GM19240 (cell line): ENCODE measurements around the gene NR6A1.

Source experiments
- DNase-seq: peaks from one replicate; pipeline ENCODE4 v3.0.0; 2011; ENCODE audit warnings: low spot score; ENCODE audit not compliant: insufficient read length

NR6A1 gene

DNA sequence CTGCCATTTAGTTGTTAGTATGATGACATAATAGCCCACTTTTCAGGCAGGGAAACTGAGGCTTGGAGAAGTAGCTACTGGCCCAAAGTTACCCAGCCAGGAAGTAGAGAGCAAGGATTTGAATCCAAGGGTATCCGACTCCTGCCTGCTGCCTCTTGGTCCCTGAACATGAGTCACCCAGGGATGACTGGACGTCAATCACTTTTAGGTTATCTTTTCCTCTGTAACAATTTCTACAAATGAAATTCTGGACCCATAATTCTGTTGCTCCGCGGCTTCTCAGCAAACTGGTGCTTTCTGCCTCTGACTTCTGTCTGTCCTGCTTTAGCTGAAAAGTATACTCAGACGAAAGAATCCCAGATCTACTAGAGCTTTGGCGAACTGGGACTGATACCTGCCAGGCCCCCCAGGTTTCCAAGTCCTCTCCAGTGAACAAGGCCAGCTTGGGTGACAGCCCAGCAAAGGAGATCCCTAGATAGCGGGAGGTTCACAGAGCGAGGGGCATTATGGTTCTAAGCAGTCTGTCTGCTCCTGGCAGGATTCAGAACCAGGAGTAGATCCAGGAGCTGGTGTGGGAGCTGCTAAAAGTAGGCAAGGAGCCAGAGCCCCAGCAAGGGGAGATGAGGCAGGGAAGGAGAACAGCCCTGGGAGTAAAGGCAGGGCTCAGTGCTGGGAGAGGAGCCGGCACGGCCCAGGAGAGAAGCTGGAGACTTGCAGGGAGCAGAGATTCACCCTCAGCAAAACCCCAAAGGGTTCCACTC, 26.4 kb upstream of the NR6A1 start:
- no peak for DNase-seq

DNA sequence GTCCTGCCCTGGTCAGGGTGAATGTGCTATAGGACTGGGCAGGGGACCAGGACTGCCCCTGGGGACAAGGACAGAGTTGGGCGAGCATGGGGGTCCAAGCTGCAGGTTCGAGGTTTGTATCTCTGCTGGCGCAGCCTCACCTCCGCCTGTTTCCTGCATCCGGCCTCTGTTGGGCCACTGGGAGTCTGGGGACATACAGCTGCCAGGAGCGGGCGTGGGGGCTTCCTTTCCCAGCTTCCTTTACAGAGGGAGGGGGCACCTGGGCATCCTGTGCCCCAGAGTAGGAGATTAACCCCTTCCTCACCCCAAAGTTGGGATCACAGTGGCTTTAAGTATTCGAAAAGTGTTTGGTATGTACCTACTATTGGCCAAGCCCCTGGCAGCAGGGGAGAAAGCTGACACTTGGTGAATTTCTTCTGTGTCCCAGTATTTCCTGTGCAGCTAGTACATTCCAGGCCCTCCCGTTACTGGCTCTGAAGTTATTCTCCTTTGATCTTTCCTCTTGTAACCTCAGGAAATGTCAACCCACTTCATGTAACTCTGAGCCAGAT, 24.8 kb upstream of the NR6A1 start:
- DNase-seq: no peak

DNA sequence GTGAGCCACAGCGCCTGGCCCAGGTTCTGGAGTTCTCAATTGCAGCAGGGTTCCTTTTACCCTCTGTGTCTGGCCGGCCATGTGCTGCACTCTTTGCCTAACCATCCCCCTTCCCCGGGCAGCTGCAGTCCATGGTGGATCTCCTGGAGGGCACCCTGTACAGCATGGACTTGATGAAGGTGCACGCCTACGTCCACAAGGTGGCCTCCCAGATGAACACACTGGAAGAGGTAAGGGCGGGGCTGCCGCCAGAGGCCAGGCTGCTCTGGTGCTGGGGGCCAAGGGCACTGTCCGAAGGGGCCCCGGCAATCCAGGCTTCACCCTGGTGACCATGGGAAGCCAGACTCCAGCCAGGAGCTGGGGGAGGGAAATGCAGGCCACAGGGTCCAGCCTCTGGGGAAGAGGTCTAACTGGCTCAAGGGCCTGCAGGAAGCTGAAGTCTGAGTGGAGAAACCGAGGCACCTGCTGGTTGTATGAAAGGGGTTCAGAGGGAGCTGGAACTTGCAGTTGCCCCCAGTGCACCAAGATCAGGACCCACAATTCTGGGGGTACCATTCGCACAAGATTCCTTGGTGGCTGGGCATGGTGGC, 23.9 kb upstream of the NR6A1 start:
- DNase-seq: no peak

DNA sequence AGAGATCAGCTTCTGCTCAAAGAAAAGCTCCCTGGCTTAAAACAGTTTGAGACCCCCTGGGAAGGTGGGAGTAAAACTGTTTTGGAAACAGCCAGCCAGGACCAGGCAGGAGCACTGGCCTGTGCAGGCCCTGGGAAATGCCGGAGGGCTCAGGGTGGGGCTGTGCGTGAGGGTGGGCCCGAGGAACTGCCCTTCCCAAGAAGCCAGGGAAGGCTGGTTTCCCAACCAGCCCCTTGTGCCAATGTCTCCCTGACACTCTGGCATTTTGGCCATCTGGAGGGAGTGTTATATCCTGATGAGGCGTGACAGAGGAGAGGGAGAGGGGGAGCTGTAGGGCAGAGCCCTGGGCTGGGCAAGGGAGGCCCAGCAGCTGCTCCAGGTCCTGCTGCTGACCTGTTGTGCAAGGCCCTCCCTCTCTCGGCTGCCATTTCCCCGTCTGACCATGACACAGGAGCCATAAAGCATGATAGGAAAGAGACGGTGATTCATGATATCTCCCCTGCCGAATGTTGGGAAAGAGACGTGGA, 22.0 kb upstream of the NR6A1 start:
- no peak for DNase-seq

DNA sequence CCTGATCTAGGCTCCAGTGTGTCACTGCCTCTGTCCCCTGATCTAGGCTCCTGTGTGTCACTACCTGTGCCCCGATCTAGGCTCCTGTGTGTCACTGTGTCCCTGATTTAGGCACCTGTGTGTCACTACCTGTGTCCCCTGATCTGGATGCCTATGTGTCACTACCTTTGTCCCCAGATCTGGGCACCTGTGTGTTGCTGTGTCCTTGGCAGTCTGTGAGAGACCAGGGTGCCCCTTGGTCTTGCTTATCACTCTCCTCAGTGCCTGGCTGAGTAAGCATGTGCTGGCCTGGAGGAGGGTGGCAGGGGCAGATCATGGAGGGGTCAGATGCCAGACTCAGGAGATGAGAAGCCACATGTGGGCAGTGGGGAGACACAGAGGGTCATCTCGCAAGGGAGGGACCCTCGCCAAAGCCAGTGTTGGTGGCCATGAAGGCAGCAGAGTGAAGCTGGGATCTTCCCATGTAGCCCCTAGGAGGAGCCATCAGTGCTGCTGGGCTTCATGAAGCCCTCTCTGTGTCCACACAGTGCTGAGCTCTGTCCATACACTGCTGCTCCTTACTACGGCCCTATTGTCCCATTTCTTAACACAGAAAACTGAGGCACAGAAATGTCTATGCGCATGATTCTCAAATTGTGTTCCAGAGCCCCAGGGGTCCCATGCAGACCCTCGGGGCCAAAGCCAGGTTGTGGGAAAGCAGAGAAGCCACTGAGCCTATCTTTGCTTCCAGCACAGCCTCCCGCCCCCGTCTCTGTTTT, 21.3 kb upstream of the NR6A1 start:
- DNase-seq: no peak

DNA sequence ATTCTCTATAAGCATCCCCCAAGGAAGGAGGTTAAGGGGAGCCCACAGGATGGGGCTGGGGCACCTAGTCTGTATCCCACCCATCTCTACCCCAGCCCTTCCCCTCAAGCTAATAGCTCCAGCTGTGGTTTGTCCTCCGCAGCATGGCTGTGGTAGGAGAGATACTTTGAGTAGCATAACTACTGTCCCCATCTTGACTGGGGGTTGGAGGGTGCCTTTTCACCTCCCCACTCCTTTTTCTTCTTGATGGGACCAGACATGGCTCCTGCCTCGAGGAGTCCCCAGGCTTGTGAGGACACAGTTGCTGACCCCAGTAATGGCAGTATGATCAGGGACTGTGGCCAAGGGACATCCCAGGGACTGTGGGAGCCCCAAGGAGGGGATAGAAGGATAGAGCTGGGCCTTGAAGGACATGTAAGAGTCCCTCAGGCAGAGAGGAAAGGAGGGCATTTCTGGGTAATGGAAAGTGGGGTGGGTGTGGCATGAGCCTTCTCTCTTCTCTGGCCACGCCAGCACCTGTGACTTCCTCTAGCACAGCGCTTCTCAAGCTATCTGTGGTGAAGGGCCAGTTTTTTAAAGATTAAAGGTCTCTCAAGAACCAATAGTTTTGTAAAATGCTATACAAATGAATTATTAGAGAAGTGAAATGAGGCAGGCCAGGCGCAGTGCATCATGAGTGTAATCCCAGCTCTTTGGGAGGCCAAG, 19.8 kb upstream of the NR6A1 start:
- DNase-seq: no peak

DNA sequence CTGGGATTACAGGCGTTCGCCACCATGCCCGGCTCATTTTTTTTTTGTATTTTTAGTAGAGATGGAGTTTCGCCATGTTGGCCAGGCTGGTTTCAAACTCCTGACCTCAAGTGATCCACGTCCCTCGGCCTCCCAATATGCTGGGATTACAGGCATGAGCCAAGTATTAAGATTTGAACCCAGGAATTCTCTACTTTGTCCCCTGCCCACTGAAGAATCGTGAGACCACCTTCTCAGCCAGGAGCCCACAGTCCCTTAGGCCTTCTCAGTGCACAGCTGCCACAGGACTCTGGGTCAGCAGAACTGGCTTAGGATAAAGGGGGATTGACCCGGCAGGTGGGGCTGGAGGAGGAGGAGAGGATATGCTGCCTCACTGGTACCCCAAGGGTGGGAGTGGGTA, 19.2 kb upstream of the NR6A1 start:
- DNase-seq: no peak

DNA sequence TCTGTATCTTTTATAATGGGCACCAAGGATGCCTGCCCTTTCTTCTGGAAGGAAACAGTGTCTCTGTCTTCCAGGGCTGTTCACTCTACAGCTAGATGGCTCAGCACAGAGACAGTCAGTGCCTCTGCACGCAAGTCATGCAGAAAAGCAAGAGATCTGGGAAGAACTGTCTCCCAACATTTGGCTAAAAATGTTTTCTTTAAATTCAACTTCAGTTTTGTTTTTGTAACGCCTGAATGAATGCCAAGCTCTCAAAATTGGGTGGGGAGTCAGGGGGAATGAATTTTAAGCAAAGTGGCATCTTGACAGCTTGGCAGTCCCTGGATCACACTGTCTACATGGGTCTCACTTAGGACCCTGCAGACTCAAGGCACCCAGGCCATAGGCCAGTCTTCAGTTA, 18.4 kb upstream of the NR6A1 start:
- DNase-seq: no peak

DNA sequence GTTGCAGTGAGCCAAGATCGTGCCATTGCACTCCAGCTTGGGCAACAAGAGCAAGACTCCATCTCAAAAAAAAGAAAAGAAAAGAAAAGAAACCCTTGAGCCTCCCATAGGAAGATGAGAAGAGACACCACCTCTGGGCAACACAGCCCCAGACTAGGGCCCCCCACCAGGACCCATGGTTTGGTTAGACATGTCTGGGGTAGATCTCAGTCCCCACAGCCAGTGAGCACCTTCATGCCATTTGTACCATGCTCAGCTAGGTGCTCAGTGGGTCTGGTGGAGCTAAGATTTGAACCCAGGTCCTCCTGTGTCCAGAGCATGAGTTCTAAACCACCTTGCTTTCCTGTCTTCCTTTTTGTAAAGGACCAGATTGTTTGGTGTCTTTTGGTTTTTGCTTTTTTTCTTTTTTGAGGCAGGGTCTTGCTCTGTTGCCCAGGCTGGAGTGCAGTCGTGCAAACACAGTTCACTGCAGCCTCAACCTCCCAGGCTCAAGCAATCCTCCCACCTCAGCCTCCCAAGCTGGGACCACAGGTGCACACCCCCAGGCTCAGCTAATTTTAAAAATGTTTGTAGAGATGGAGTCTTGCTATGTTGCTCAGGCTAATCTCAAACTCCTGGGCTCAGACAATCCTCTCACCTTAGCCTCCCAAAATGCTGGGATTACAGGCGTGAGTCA, 17.6 kb upstream of the NR6A1 start:
- DNase-seq: no peak

DNA sequence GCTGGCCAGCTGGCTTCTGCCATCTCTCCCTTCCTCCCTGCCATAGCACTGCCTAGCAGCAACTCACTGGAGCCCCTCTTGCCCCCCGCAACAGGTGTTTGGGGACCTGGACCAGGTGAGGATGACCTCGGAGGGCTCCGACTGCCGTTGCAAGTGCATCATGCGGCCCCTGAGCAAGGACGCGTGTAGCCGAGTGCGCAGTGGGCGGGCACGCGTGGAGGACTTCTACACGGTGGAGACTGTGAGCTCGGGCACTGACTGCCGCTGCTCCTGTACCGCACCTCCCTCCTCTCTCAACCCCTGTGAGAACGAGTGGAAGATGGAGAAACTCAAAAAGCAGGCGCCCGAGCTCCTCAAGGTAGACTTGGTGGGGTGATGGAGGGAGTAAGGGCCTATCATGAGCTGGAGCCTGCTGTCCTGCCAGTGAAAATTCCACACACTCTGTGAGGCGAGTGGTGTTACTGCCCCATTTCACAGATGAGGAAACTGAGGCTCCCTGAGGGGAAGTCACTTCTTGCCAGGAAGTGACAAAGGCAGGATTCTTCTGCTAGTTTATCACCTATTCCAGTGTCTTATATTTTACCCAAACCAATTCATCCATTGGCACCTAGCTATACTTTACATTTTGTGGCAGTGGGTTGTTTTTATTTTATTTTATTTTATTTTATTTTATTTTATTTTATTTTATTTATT, 15.9 kb upstream of the NR6A1 start:
- DNase-seq: no peak

DNA sequence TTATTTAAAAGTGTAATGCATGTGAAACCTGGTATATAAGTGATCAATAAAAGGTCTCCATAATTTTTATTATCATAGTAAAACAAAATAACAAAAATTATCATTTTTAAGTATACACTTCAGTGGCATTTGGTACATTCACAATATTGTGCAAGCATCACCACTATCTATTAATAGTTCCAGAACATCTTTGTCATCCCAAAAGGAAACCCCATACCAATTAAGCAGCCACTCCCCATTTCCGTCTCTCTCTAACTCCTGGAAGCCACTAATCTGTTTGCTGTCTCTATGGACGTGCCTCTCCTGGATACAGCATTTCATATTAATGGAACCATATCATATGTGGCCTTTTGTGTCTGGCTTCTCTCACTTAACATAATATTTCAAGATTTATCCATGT, 13.4 kb upstream of the NR6A1 start:
- DNase-seq: no peak

DNA sequence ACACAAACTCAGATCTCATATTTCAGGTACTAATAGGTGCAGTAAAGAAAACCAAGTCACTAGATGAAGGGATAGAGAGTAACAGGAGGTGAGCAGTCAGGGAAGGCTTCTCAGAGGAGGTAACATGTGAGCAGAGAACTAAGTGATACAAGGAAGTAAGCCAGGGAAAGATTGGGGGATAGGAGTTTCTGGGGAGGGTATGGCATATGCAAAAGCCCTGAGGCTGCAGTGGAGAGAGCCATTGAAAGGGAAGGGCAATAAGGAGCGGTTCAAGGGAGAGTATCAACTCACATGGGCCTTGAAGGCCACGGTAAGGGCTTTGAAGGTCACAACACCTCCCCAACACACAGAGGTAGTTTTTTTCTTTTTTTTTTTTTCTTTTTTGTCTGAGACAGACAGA, 12.7 kb upstream of the NR6A1 start:
- no peak for DNase-seq

DNA sequence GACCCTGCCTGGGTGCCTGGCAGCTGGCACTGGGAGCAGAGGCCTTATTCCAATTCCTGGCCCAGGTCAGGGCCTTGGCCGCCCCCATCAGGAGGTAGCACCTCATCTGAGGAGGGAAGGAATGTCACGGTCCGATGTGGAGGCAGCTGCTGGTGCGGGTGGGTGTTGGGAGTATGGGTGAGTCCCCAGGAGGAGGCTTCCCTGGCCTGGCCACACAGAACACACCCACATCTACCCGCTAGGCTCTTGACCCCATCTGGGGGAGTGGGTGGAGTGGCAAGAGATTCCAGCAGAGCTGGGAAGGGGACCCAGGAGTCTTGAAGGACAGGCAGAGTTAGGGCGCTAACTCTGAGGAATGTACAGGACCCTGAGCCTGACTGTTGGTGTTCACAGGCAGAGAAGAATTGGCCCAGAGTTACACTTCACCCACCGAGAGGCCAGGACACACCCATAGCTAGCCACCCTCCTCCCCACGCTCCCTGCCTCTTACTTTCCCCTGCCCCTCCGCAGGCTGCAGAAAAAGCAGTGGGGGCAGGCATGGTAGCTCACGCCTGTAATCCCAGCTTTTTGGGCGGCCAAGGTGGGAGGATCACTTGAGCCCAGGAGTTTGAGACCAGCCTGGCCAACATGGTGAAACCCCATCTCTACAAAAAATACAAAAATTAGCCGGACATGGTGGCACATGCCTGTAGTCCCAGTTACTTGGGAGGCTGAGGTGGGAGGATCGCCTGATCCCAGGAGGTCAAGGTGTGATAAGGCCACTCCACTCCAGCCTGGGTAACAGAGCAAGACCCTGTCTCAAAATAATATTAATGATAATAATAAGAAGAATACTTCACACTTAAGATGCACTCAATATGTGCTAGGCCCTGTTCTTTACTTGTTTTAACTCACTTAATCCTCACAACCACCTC, 11.8 kb upstream of the NR6A1 start:
- DNase-seq: no peak

DNA sequence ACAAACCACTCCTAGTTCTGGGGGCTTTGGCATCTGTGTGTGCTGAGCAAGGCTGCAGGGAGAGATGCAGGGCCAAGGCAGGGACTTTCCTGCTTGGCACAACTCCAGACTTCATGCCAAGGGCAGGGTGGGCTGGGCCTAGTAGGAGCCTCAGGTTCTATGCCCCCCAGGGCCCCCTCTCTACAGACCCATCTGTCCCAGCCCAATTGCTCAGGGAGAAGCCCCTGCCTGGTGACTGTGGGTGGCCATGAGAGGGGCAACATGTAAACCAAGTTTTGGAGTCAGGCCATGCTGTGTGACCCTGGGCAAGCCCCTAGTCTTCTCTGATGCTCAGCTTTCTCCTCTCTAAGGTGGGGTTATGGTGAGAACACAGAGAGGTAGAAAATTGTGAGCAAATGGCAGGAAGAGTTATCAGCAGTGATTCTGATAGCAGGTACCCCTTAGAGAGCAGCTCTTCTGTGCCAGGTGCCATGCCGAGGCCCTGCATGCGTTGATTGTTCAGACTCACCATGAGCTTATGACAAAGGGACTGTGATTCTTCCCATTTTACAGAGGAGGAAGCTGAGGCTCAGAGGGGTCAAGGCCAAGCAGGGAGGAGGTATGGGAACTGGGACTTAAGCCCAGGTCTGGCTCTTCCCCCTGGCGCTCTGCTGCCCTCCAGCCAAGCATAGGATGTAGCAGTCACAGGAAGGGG, 11.0 kb upstream of the NR6A1 start:
- DNase-seq: no peak

DNA sequence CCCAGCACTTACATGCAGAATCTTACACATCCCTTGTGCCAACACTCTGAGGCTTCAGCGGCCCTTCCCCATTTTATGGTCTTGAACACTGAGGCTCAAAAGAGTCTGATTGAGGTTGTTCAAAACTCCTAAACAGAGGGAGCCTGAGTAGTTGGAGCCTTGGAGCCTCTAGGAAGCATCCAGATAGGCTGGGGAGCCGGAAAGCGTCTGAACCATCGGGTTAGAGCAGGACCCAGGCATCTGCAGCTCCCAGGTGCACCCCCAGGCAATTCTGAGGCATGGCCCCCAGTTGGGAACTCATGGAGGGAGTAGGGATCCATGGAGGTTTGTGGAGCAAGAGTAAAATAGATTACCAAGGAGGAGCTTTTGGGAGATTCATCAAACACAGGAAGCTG, 9.6 kb upstream of the NR6A1 start:
- DNase-seq: no peak

DNA sequence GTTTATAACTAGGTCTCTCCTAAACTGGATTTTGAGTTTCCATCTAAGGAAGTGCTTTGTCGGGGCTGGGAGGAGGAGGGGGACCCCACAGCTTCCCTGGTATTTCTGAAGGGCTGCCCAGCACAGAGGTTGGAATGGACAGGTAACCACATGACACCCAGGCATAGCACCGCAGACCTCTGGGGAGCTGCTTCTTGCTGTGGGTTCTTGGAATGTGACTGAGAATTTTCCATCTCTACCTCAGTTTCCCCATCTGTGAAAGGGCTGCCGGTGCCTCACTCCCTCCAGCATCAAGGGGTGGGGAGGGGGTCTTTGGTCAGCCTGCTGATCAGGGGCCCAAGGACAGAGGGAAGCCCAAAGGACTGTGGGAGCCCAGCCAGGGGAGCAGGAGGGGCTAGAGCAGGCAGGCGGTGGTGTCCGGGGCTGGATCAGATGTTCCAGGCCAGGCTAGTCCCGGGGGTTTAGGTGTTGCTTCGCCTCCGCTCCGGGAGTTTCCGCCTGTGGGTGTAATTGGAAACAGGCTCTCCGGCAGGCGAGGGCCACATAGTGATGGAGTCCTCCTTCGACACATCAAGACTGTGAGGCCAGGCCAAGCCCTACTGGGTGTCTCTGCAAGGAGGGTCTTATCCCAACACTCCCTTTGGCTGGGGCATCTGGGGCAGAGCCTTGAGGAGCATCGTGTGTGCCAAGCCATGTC, 9.1 kb upstream of the NR6A1 start:
- DNase-seq: no peak

DNA sequence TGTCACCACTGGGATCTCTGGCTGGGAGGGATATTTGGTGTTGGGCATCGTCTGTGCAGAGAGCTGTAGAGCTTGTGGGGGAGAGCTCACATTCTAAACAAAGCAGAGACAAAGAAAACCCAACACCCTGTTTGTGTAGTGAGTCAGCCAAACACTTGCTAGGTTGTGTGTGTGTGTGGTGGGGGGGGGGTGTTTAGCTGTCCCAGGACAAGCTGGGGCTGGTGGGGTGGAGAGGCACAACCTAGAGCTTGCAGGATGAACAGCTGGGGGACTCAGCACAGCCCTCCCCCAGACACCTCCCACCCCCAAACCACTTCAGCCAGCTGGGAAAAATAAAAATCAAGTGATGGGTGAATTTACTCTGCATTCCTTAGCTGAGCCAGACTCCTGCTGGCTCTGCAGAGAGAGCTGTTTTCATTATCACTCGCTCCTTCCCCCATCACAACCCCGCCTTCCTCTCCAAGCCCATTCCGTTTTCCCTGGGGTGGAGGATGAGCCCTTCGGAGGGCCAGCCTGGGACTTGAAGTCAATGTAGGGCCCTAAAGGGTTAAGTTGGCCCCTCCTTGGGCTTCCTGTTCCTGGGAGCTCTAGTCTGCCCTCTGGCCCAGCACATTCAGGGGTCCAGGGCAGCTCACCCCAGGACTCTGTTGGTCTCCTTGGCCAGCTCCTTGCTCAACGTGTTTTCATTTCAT, 8.4 kb upstream of the NR6A1 start:
- no peak for DNase-seq
